ENCODE results near the gene KIF4A. TPM values are rescaled to one million over a fixed set of nuclear protein-coding genes. Genes with fewer than 3 reads are reported as not detected.
A peak's percentile ranks its signal among the peaks of the same experiment; 100 is the strongest.

KIF4A gene
- total RNA-seq, 1 donor from 2014 or later, result 18.7 TPM

DNA sequence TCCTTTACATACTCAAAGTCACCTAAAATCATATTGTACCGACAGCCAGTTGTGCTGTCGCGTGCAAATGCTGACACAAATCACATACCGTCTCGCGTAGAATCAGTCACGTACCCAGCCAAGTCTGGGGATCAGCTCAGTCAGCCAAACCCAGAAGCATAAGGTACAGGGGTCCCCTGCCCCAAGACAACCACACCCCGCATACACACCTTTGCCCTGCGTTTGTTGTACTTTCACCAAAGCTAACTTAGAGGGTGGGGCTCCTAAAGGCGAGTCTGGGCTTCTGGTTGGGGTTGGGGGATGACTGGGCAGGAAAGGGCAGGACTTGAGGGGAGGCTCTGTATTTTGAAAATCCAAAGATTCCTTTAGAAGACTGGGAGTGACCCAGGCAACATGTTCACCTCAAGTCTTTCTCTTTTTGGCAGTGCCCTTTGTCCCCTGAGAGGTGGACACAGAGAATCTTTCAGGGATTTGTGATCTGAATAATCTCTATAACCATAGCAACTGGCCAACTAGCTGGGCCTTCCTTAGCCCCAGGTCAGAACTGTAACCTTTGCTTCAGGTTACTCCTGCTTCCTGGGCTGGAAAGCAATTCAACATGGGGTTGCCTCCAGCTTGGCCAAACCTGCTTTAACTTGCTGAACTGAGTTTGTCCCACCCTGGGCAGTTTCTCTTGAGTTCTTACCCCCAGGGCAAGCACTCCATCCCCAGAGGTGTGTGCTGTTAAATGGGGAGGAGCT, 134.2 kb downstream of the KIF4A start:
- intact Hi-C loops (cut with micrococcal nuclease), result no loop called here

GRCh38 chrX:70424801-70425200, 134.9 kb downstream of the KIF4A start:
- H3K4me1 Mint-ChIP-seq (ENCODE audit: low read depth), result no peaks in the 10 kb centered on the region

More for the DNA sequence above, 134.2 kb downstream of the KIF4A start:
- H3K9me3 Mint-ChIP-seq, result no peaks in the 10 kb centered on the region
- no peaks in the 10 kb centered on the region for H3K27me3 Mint-ChIP-seq (ENCODE audit: insufficient read depth)
- peaks cover 6% of the 10 kb centered on the region for H3K36me3 Mint-ChIP-seq (ENCODE audit: low read depth)
- H3K4me3 Mint-ChIP-seq, result no peak overlapping the region
- no peak overlapping the region for H3K27ac Mint-ChIP-seq
- DNase-seq (ENCODE audit: low spot score), result no peak
- H3K4me1 Mint-ChIP-seq (ENCODE audit: low read depth), result no peaks in the 10 kb centered on the region

DNA sequence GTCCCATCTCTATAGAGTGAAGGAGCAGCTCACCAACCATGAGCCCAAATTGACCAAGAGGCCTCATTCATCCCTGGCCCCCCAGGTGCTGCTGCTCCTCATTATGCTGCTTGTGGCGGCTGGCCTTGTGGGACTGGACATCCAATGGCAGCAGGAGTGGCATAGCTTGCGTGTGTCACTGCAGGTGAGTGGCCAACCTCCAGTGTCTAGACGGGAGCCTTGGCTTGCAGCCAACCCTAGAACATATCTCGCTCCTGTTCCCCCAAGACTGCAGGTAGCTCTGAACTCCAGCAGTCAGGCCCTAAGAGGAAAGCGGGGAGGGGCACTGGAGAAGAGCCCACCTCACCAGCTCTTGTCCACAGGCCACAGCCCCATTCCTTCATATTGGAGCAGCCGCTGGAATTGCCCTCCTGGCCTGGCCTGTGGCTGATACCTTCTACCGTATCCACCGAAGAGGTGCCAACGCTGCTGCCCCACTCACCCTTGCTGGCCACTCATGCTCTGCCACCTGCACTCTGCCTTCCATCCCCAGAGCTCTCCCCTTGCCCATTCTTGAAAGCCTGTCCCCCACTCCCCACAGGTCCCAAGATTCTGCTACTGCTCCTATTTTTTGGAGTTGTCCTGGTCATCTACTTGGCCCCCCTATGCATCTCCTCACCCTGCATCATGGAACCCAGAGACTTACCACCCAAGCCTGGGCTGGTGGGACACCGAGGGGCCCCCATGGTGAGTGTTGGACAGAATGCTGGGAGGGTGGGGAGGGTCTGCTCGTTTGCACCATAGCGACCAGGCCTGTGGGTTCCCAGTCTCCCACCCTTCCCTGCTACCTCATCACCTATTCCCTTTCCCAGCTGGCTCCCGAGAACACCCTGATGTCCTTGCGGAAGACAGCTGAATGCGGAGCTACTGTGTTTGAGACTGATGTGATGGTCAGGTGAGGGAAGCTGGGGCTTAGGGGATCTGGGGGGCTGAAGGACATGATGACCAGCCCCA, 136.7 kb downstream of the KIF4A start:
- H3K4me1 Mint-ChIP-seq (ENCODE audit: low read depth), result no peaks in the 10 kb centered on the region
- intact Hi-C loops (cut with micrococcal nuclease), result no loop called here
- no peak overlapping the region for H3K27ac Mint-ChIP-seq
- no peaks in the 10 kb centered on the region for H3K36me3 Mint-ChIP-seq (ENCODE audit: low read depth)
- no peaks in the 10 kb centered on the region for H3K9me3 Mint-ChIP-seq
- no peak overlapping the region for H3K4me3 Mint-ChIP-seq
- H3K27me3 Mint-ChIP-seq (ENCODE audit: insufficient read depth), result no peaks in the 10 kb centered on the region
- DNase-seq (ENCODE audit: low spot score), result no peak

More at GRCh38 chrX:70424801-70425200, 134.9 kb downstream of the KIF4A start:
- intact Hi-C loops (cut with micrococcal nuclease), result no loop called here
- Mint-ChIP-seq H3K27me3 (ENCODE audit: insufficient read depth) (no peaks in the 10 kb centered on the region), H3K9me3 (no peaks in the 10 kb centered on the region), H3K36me3 (ENCODE audit: low read depth) (peaks cover 6% of the 10 kb centered on the region), H3K4me3 (no peak overlapping the region), H3K27ac (no peak overlapping the region)
- DNase-seq (ENCODE audit: low spot score), result no peak

DNA sequence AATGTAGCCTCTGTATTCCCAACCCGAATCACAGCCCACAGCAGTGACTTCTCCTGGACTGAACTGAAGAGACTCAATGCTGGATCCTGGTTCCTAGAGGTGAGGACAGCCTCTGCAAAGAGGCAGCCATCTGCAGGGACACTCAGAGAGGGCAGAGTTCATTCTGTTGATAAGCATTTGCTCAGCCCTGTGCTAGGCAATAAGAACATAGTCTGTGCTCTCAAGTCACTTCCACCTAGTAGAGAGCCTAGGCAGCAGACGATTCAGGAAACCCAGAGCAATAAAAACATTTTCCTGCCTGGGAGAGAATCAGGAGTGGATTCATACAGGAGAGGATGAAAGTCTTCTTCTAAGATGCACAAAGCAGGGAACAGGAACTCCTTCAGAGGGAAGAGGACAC, 137.5 kb downstream of the KIF4A start:
- Mint-ChIP-seq H3K27ac (no peak overlapping the region), H3K4me1 (ENCODE audit: low read depth) (no peaks in the 10 kb centered on the region)

DNA sequence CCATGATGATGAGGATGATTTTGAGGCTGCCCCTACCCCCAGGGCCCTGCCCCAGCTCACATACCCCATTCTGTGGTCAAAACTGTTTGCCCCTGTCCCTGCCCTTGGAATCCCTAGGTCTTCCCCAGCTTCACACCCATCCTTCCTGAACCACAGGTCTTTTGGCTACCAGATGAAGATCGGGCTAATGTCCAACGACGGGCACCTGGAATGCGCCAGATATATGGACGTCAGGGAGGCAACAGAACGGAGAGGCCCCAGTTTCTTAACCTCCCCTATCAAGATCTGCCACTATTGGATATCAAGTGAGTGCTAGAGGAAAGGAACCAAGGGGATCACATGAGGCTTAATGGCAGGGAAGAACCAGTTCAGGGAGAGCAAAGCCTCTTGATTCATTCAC, 139.9 kb downstream of the KIF4A start:
- no peak overlapping the region for H3K27ac Mint-ChIP-seq
- H3K36me3 Mint-ChIP-seq (ENCODE audit: low read depth), result no peaks in the 10 kb centered on the region
- no peaks in the 10 kb centered on the region for H3K27me3 Mint-ChIP-seq (ENCODE audit: insufficient read depth)
- no peak for DNase-seq (ENCODE audit: low spot score)
- no peak overlapping the region for H3K4me3 Mint-ChIP-seq
- peaks cover 7% of the 10 kb centered on the region for H3K4me1 Mint-ChIP-seq (ENCODE audit: low read depth)
- intact Hi-C loops (cut with micrococcal nuclease), result no loop called here
- no peaks in the 10 kb centered on the region for H3K9me3 Mint-ChIP-seq

More for the DNA sequence above, 137.5 kb downstream of the KIF4A start:
- intact Hi-C loops (cut with micrococcal nuclease), result no loop called here
- no peak for DNase-seq (ENCODE audit: low spot score)
- no peaks in the 10 kb centered on the region for H3K27me3 Mint-ChIP-seq (ENCODE audit: insufficient read depth)
- H3K9me3 Mint-ChIP-seq, result no peaks in the 10 kb centered on the region
- H3K4me3 Mint-ChIP-seq, result no peak overlapping the region
- H3K36me3 Mint-ChIP-seq (ENCODE audit: low read depth), result no peaks in the 10 kb centered on the region

DNA sequence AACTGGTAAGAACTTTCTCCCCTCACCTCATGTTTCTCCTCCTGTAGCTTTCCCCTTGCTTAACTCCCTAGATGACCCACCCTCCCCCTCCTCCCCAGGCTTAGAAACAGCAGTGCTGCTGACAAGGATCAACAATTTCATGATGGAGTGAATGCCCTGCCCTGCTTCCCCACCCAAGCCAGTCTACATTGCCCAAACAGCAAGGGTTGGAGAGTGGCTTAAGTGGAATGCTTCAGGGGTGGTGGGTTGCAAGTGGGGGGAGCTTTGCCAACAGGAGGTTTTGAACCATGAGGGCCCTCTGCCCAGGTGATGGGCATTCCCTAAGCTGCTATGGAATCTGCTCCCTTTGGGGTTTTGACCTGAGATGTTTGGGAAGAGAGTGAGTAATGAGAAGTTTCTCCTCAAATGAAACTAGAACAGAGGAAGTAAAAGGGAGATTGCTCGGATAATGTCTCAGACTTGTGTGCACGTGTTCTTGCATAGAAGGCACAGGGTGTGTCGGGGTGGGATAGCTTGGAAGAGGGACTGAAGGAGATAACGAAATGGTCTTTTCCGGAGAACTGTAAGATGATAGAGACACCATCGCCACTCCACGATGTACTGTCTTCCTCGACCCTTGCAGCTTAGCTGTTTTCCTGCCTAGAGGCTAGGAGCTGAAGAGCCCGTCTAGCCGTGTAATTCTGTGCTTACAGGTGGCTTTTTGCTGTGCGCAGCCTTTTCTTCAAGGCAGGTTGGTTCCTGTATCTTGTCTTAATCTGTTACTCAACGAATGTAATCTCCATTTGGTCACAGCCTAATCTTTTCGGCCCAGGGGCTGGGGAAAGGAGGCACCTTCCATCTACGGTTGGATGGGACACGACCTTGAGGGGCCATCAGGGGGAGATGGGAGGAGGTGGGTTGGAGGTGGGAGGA, 143.3 kb downstream of the KIF4A start:
- no peaks in the 10 kb centered on the region for H3K9me3 Mint-ChIP-seq
- H3K36me3 Mint-ChIP-seq (ENCODE audit: low read depth), result no peaks in the 10 kb centered on the region
- peaks cover 8% of the 10 kb centered on the region for H3K27me3 Mint-ChIP-seq (ENCODE audit: insufficient read depth)
- peak overlapping the region; percentile 49 for H3K27ac Mint-ChIP-seq
- intact Hi-C loops (cut with micrococcal nuclease), result no loop called here
- DNase-seq (ENCODE audit: low spot score), result no peak
- H3K4me3 Mint-ChIP-seq, result peak overlapping the region; percentile 91
- peaks cover 15% of the 10 kb centered on the region for H3K4me1 Mint-ChIP-seq (ENCODE audit: low read depth)

GRCh38 chrX:70433848-70434351, 144.0 kb downstream of the KIF4A start:
- DNase-seq (ENCODE audit: low spot score), result peak; percentile 64
- Mint-ChIP-seq H3K9me3 (no peaks in the 10 kb centered on the region), H3K4me1 (ENCODE audit: low read depth) (peaks cover 22% of the 10 kb centered on the region), H3K4me3 (peak overlapping the region; percentile 91), H3K27ac (peak overlapping the region; percentile 93), H3K36me3 (ENCODE audit: low read depth) (no peaks in the 10 kb centered on the region), H3K27me3 (ENCODE audit: insufficient read depth) (peaks cover 11% of the 10 kb centered on the region)
- intact Hi-C loops (cut with micrococcal nuclease), result loop anchor here (1.0 kb wide), 4 partner anchors 22 to 301 kb away; partner anchors contain the start of genes IGBP1 and KIF4A

GRCh38 chrX:70434352-70434866, 144.5 kb downstream of the KIF4A start:
- Mint-ChIP-seq H3K27me3 (ENCODE audit: insufficient read depth) (peaks cover 11% of the 10 kb centered on the region), H3K27ac (peak overlapping the region; percentile 93), H3K9me3 (no peaks in the 10 kb centered on the region), H3K4me3 (peak overlapping the region; percentile 91), H3K36me3 (ENCODE audit: low read depth) (no peaks in the 10 kb centered on the region), H3K4me1 (ENCODE audit: low read depth) (peaks cover 26% of the 10 kb centered on the region)
- intact Hi-C loops (cut with micrococcal nuclease), result loop anchor here (1.0 kb wide), 4 partner anchors 22 to 301 kb away; partner anchors contain the start of genes IGBP1 and KIF4A
- peak; percentile 24 for DNase-seq (ENCODE audit: low spot score)

- Mint-ChIP-seq H3K4me3 (peak overlapping the region; percentile 91), H3K4me1 (ENCODE audit: low read depth) (peaks cover 27% of the 10 kb centered on the region), H3K9me3 (no peaks in the 10 kb centered on the region), H3K36me3 (ENCODE audit: low read depth) (no peaks in the 10 kb centered on the region), H3K27me3 (ENCODE audit: insufficient read depth) (peaks cover 12% of the 10 kb centered on the region), H3K27ac (peak overlapping the region; percentile 73)
- intact Hi-C loops (cut with micrococcal nuclease), result loop anchor here (1.0 kb wide), 4 partner anchors 21 to 302 kb away; partner anchors contain the start of genes IGBP1 and KIF4A
- no peak for DNase-seq (ENCODE audit: low spot score)
Observed at GRCh38 chrX:70434914-70435586, 145.1 kb downstream of the KIF4A start.

DNA sequence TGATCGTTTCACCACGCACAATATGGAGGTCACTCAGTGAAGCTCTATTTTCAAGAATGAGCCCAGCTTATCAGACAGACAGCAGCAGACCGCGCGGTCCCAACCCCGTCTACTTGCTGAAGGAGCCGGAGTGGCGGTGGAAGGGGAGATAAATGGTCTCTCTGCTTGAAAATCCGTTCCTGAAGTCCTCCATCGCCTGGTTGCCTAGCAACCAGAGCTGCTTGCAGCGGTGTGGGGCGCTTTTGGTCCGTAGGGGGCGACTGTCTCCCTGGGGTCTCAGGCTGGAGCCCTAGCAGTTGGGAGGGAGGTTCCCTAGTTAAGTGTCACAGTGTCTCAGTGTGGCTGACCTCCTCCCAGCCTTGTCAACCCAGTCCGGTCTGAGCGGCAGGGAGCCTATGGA, 146.4 kb downstream of the KIF4A start:
- Mint-ChIP-seq H3K36me3 (ENCODE audit: low read depth) (no peaks in the 10 kb centered on the region), H3K27ac (no peak overlapping the region), H3K4me1 (ENCODE audit: low read depth) (peaks cover 27% of the 10 kb centered on the region), H3K4me3 (peak overlapping the region; percentile 21), H3K27me3 (ENCODE audit: insufficient read depth) (peaks cover 21% of the 10 kb centered on the region), H3K9me3 (no peaks in the 10 kb centered on the region)
- no peak for DNase-seq (ENCODE audit: low spot score)
- intact Hi-C loops (cut with micrococcal nuclease), result no loop called here

GRCh38 chrX:70437011-70437410, 147.1 kb downstream of the KIF4A start:
- DNase-seq (ENCODE audit: low spot score), result no peak
- no peak overlapping the region for H3K4me3 Mint-ChIP-seq
- H3K9me3 Mint-ChIP-seq, result no peaks in the 10 kb centered on the region
- no peak overlapping the region for H3K27ac Mint-ChIP-seq
- peaks cover 27% of the 10 kb centered on the region for H3K4me1 Mint-ChIP-seq (ENCODE audit: low read depth)
- H3K36me3 Mint-ChIP-seq (ENCODE audit: low read depth), result no peaks in the 10 kb centered on the region
- intact Hi-C loops (cut with micrococcal nuclease), result no loop called here
- H3K27me3 Mint-ChIP-seq (ENCODE audit: insufficient read depth), result peaks cover 26% of the 10 kb centered on the region
